SK-N-SH (cell line): ENCODE measurements around the gene HDAC4. TPM values are rescaled to one million over a fixed set of nuclear protein-coding genes. Genes with fewer than 3 reads are reported as not detected.

Experiments
- CTCF ChIA-PET: fragments of 300-600, 350-600 bp; formaldehyde crosslinking; extraction: SDS; loops from one replicate; lab custom pipeline; 2021; lab: Yijun Ruan, JAX
- POLR2A ChIA-PET: fragments of 350-600 bp; sonication (Branson Sonifier 250); formaldehyde crosslinking; extraction: SDS; loops from one replicate; lab custom pipeline; 2020; ENCODE audit warnings: antibody characterized with exemption, inconsistent platforms; lab: Yijun Ruan, JAX
- DNase-seq: peaks from one replicate; pipeline ENCODE4 v3.0.0; 2012
- H2AFZ ChIP-seq: fragments of 200-600 bp; sonication (generic); 2 replicates; pipeline ENCODE4 v1.8.1; 2016; ENCODE audit warnings: antibody characterized with exemption, mild to moderate bottlenecking, low read depth
- H3F3A ChIP-seq: fragments of 200-600 bp; sonication (generic); replicated peaks from 2 replicates; pipeline ENCODE3; 2016; ENCODE audit warnings: antibody characterized with exemption, mild to moderate bottlenecking; ENCODE audit not compliant: insufficient read depth
- H3K27ac ChIP-seq, 2 experiments: fragments of 200-500 bp in 1 of 2; fragments of 200-600 bp in 1 of 2; sonication (Bioruptor generic) in 1 of 2; sonication (generic), shearing (Covaris generic) in 1 of 2; 2 replicates each; pipeline versions ENCODE4 v1.5.1 to v1.6.1; 2014 to 2016; ENCODE audit warnings: low read depth in 2 of 2, inconsistent platforms in 1 of 2, low read length in 1 of 2, mild to moderate bottlenecking in 1 of 2, mixed read lengths in 1 of 2
- H3K27me3 ChIP-seq: fragments of 200-600 bp; sonication (generic), shearing (Covaris generic); 2 replicates; pipeline ENCODE4 v1.6.1; 2016; ENCODE audit warnings: mixed run types; ENCODE audit not compliant: insufficient read depth
- H3K36me3 ChIP-seq, 2 experiments: fragments of 200-500 bp in 1 of 2; fragments of 200-600 bp in 1 of 2; sonication (Bioruptor generic) in 1 of 2; sonication (generic) in 1 of 2; replicated peaks in 1 of 2; 2 replicates each; pipeline versions ENCODE3 to v1.5.1; 2014 to 2016; ENCODE audit warnings: low read length in 1 of 2, mild to moderate bottlenecking in 1 of 2; ENCODE audit not compliant: insufficient read depth in 2 of 2, control insufficient read depth in 1 of 2
- H3K4me1 ChIP-seq, 2 experiments: fragments of 200-500 bp in 1 of 2; fragments of 200-600 bp in 1 of 2; sonication (Bioruptor generic) in 1 of 2; sonication (generic), shearing (Covaris generic) in 1 of 2; 2 replicates each; pipeline versions ENCODE4 v1.5.1 to v1.6.1; 2014 to 2016; ENCODE audit warnings: low read depth in 1 of 2, low read length in 1 of 2, mixed run types in 1 of 2; ENCODE audit not compliant: insufficient read depth in 2 of 2, control insufficient read depth in 1 of 2
- H3K4me2 ChIP-seq: fragments of 200-600 bp; sonication (generic), shearing (Covaris generic); 2 replicates; pipeline ENCODE4 v1.6.1; 2017; ENCODE audit warnings: mixed run types
- H3K4me3 ChIP-seq, 2 experiments: fragments of 200-500 bp in 1 of 2; fragments of 200-600 bp in 1 of 2; sonication (Bioruptor generic) in 1 of 2; sonication (generic), shearing (Covaris generic) in 1 of 2; 2 replicates each; pipeline versions ENCODE4 v1.5.1 to v1.8.1; 2014 to 2016; ENCODE audit warnings: low read depth in 2 of 2, inconsistent platforms in 1 of 2, low read length in 1 of 2, mild to moderate bottlenecking in 1 of 2, mixed read lengths in 1 of 2, moderate library complexity in 1 of 2
- H3K79me2 ChIP-seq: fragments of 200-600 bp; sonication (generic); 2 replicates; pipeline ENCODE4 v1.8.1; 2017; ENCODE audit warnings: mild to moderate bottlenecking; ENCODE audit not compliant: insufficient read depth
- H3K9ac ChIP-seq: fragments of 200-600 bp; sonication (generic); 2 replicates; pipeline ENCODE4 v1.6.1; 2017; ENCODE audit warnings: mixed run types
- H3K9me2 ChIP-seq: fragments of 200-600 bp; sonication (generic); 2 replicates; pipeline ENCODE4 v1.6.1; 2017; ENCODE audit warnings: mixed run types
- H3K9me3 ChIP-seq: fragments of 200-600 bp; sonication (generic); 2 replicates; pipeline ENCODE4 v1.6.1; 2017; ENCODE audit warnings: mixed run types, mild to moderate bottlenecking, moderate library complexity
- H4K20me1 ChIP-seq: fragments of 200-600 bp; sonication (generic); 2 replicates; pipeline ENCODE4 v1.6.1; 2017; ENCODE audit warnings: mild to moderate bottlenecking, mixed run types; ENCODE audit not compliant: insufficient read depth
- CHD2 ChIP-seq: fragments of 150-350 bp; IDR thresholded peaks from 2 replicates; pipeline ENCODE4 v1.6.1; 2018; ENCODE audit warnings: low read length; ENCODE audit not compliant: partially characterized antibody
- MAX ChIP-seq: IDR thresholded peaks from 2 replicates; pipeline ENCODE4 v1.4.0; 2012; ENCODE audit warnings: low read depth
- MXI1 ChIP-seq: IDR thresholded peaks from 2 replicates; pipeline ENCODE4 v1.6.1; 2012; ENCODE audit warnings: mild to moderate bottlenecking, low read depth, low read length, improper control_type of control experiment
- NFIC ChIP-seq: IDR thresholded peaks from 2 replicates; pipeline ENCODE4 v1.4.0; 2012; ENCODE audit warnings: borderline replicate concordance
- NRF1 ChIP-seq: IDR thresholded peaks from 2 replicates; pipeline ENCODE4 v1.6.1; 2012; ENCODE audit warnings: low read depth, mild to moderate bottlenecking, low read length
- PBX3 ChIP-seq: IDR thresholded peaks from 2 replicates; pipeline ENCODE4; 2012
- RAD21 ChIP-seq: IDR thresholded peaks from 2 replicates; pipeline ENCODE4 v1.6.1; 2012; ENCODE audit warnings: mild to moderate bottlenecking, low read length
- RCOR1 ChIP-seq: fragments of 150-350 bp; IDR thresholded peaks from 2 replicates; pipeline ENCODE4 v1.6.1; 2017; ENCODE audit warnings: antibody characterized with exemption, low read length
- RFX5 ChIP-seq: IDR thresholded peaks from 2 replicates; pipeline ENCODE4 v1.6.1; 2012; ENCODE audit warnings: mild to moderate bottlenecking, improper control_type of control experiment, low read length
- RXRA ChIP-seq: IDR thresholded peaks from 2 replicates; pipeline ENCODE4 v1.4.0; 2012; ENCODE audit warnings: low read depth, mild to moderate bottlenecking, borderline replicate concordance
- SMC3 ChIP-seq: IDR thresholded peaks from 2 replicates; pipeline ENCODE4 v1.6.1; 2012; ENCODE audit warnings: low read depth, low read length, improper control_type of control experiment
- USF1 ChIP-seq: IDR thresholded peaks from 2 replicates; pipeline ENCODE4 v1.4.0; 2012; ENCODE audit warnings: low read depth, borderline replicate concordance
- ZBTB33 ChIP-seq: IDR thresholded peaks from 2 replicates; pipeline ENCODE4 v1.4.0; 2012; ENCODE audit warnings: low read depth, borderline replicate concordance
- WGBS: methylation state at CpG from one replicate; pipeline ENCODE4 v1.1.6; 2017; ENCODE audit warnings: low lambda C conversion rate; 5-methylcytosine and 5-hydroxymethylcytosine counted together
- polyA plus RNA-seq, 3 experiments: library from polyadenylated mRNA; depleted of rRNA; stranded (reverse); fragments of >200 nt; gene quantifications; 2 replicates each; pipeline ENCODE4 v1.2.3, GENCODE V29; 2012

Gene HDAC4
- polyA plus RNA-seq, 1 of the 3 experiments (the other 2 are of a cell fraction), result 5.5 TPM

- CTCF ChIA-PET, result interaction anchor here (0.6 to 0.7 kb wide), 2 partner anchors 35 to 59 kb away, joined by 3 read pairs; no protein-coding TSS in a partner anchor
- no peak overlapping the region for H3K27ac ChIP-seq
- POLR2A ChIA-PET, result no interaction called here
- no peak for TF ChIP-seq USF1
- TF ChIP-seq MAX, result no peak
- no peak for TF ChIP-seq CHD2
- no peak for TF ChIP-seq ZBTB33
- no peak for TF ChIP-seq NFIC
- no peak for TF ChIP-seq NRF1
- no peak for TF ChIP-seq RAD21
- no peak for TF ChIP-seq MXI1
- no peak for TF ChIP-seq RCOR1
- TF ChIP-seq RXRA, result no peak
- TF ChIP-seq, all 33 proteins: peak for 0
- no peak for DNase-seq
- Histone ChIP-seq H3F3A (no peaks in the 10 kb centered on the region), H3K79me2 (no peaks in the 10 kb centered on the region), H3K4me1 (peaks cover 0 to 7% of the 10 kb centered on the region in 2 experiments; a peak in 1 of 4 replicates), H3K9ac (no peak overlapping the region), H3K9me3 (peaks cover 2% of the 10 kb centered on the region; the same call in 1 of the 2 replicates), H3K9me2 (no peaks in the 10 kb centered on the region), H3K4me3 (no peak overlapping the region), H3K36me3 (peaks cover 2 to 10% of the 10 kb centered on the region in 2 experiments), H2AFZ (no peak overlapping the region), H3K4me2 (no peak overlapping the region), H4K20me1 (no peaks in the 10 kb centered on the region), H3K27me3 (no peaks in the 10 kb centered on the region)
- 97% methylated on average over 10 of the region's 10 CpGs for WGBS
Measured at GRCh38 chr2:239178484-239178883, 222.3 kb downstream of the HDAC4 start.

GRCh38 chr2:239177908-239178307 lies 222.9 kb downstream of the HDAC4 start:
- WGBS, result 95% methylated on average over 17 of the region's 17 CpGs
- no peak for DNase-seq
- H3K4me2 ChIP-seq, result no peak overlapping the region
- H3K79me2 ChIP-seq, result no peaks in the 10 kb centered on the region
- H3K36me3 ChIP-seq, result peaks cover 2 to 10% of the 10 kb centered on the region in 2 experiments
- peaks cover 7% of the 10 kb centered on the region; the same call in 1 of the 2 replicates for H3K9me3 ChIP-seq
- peaks cover 0 to 7% of the 10 kb centered on the region in 2 experiments; a peak in 1 of 4 replicates for H3K4me1 ChIP-seq
- H4K20me1 ChIP-seq, result no peaks in the 10 kb centered on the region
- TF ChIP-seq USF1, result no peak
- TF ChIP-seq SMC3, result no peak
- no peak for TF ChIP-seq RFX5
- no peak for TF ChIP-seq PBX3
- H3K27ac ChIP-seq, result no peak overlapping the region
- no peak overlapping the region for H3K4me3 ChIP-seq
- ChIA-PET CTCF (interaction anchor here (0.7 kb wide), 1 partner anchor 35 kb away, joined by 3 read pairs; no protein-coding TSS in a partner anchor), POLR2A (no interaction called here)
- no peaks in the 10 kb centered on the region for H3F3A ChIP-seq
- no peaks in the 10 kb centered on the region for H3K9me2 ChIP-seq
- H2AFZ ChIP-seq, result no peak overlapping the region
- no peaks in the 10 kb centered on the region for H3K27me3 ChIP-seq
- H3K9ac ChIP-seq, result no peak overlapping the region
